ENCODE measurements around the gene IGFBP5.

DNA sequence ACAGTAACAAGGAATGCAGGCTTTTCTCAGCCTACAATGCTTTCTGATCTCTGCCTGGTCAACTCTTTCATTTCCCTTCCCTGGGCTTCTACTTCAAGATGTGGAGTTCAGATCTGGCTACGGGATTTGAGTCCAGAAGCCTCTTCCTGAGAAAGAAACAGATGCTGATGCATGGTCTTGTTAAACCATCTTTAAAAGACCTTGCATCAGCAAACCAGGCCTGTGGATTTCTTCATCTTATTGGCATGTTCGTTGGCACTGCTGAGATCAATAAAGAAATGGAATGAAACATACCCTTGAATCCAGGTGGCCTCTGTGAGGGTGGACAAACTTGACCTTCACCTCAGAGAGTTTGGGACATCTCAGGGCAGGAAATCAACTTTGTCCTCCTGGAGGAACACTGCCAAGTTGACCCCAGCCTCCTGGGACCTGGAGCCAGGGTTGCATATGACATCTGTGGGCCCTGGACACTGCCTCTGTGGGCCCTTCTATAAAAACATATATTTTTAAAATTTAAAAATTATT, 40.8 kb downstream of the IGFBP5 start:
- TF ChIP-seq, protein P1, sequence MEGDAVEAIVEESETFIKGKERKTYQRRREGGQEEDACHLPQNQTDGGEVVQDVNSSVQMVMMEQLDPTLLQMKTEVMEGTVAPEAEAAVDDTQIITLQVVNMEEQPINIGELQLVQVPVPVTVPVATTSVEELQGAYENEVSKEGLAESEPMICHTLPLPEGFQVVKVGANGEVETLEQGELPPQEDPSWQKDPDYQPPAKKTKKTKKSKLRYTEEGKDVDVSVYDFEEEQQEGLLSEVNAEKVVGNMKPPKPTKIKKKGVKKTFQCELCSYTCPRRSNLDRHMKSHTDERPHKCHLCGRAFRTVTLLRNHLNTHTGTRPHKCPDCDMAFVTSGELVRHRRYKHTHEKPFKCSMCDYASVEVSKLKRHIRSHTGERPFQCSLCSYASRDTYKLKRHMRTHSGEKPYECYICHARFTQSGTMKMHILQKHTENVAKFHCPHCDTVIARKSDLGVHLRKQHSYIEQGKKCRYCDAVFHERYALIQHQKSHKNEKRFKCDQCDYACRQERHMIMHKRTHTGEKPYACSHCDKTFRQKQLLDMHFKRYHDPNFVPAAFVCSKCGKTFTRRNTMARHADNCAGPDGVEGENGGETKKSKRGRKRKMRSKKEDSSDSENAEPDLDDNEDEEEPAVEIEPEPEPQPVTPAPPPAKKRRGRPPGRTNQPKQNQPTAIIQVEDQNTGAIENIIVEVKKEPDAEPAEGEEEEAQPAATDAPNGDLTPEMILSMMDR (IDR thresholded peaks at IDR 0.05 in 2 of 3, conservative IDR thresholded peaks at IDR 0.05 in 1 of 3; ENCODE audit: borderline replicate concordance in 1 of 3, insufficient read depth in 1 of 3, low read depth in 2 of 3, low read length in 2 of 3), result no peak
- no peak for TF ChIP-seq POLR2A (IDR thresholded peaks at IDR 0.05; ENCODE audit: borderline replicate concordance, extremely low read depth, insufficient read depth, insufficient read length)
- TF ChIP-seq JUND (IDR thresholded peaks at IDR 0.05), result no peak
- no peak for TF ChIP-seq EZH2phosphoT487 (IDR thresholded peaks at IDR 0.05; ENCODE audit: borderline replicate concordance)
- TF ChIP-seq, protein P2, sequence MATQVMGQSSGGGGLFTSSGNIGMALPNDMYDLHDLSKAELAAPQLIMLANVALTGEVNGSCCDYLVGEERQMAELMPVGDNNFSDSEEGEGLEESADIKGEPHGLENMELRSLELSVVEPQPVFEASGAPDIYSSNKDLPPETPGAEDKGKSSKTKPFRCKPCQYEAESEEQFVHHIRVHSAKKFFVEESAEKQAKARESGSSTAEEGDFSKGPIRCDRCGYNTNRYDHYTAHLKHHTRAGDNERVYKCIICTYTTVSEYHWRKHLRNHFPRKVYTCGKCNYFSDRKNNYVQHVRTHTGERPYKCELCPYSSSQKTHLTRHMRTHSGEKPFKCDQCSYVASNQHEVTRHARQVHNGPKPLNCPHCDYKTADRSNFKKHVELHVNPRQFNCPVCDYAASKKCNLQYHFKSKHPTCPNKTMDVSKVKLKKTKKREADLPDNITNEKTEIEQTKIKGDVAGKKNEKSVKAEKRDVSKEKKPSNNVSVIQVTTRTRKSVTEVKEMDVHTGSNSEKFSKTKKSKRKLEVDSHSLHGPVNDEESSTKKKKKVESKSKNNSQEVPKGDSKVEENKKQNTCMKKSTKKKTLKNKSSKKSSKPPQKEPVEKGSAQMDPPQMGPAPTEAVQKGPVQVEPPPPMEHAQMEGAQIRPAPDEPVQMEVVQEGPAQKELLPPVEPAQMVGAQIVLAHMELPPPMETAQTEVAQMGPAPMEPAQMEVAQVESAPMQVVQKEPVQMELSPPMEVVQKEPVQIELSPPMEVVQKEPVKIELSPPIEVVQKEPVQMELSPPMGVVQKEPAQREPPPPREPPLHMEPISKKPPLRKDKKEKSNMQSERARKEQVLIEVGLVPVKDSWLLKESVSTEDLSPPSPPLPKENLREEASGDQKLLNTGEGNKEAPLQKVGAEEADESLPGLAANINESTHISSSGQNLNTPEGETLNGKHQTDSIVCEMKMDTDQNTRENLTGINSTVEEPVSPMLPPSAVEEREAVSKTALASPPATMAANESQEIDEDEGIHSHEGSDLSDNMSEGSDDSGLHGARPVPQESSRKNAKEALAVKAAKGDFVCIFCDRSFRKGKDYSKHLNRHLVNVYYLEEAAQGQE (IDR thresholded peaks at IDR 0.05; ENCODE audit: low read depth), result no peak
- TF ChIP-seq, protein P3, sequence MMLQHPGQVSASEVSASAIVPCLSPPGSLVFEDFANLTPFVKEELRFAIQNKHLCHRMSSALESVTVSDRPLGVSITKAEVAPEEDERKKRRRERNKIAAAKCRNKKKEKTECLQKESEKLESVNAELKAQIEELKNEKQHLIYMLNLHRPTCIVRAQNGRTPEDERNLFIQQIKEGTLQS (IDR thresholded peaks at IDR 0.05), result no peak
- no peak for TF ChIP-seq EZH2 (IDR thresholded peaks at IDR 0.05)
- no peak for TF ChIP-seq RAD21 (IDR thresholded peaks at IDR 0.05; ENCODE audit: low read depth)
- TF ChIP-seq ZFX (IDR thresholded peaks at IDR 0.05), result no peak
- TF ChIP-seq POLR2AphosphoS5 (IDR thresholded peaks at IDR 0.05; ENCODE audit: low read depth, low read length), result no peak
- no peak for TF ChIP-seq MAX (IDR thresholded peaks at IDR 0.05)
- no peak for TF ChIP-seq SP1 (IDR thresholded peaks at IDR 0.05; ENCODE audit: low read depth)
- no peak for TF ChIP-seq SRF (IDR thresholded peaks at IDR 0.05; ENCODE audit: low read depth)
